ENCODE measurements around the gene HDAC4. TPM values are rescaled to one million over a fixed set of nuclear protein-coding genes. Genes with fewer than 3 reads are reported as not detected.

The HDAC4 gene
- total RNA-seq, 2 experiments from 2014 or later: 22.6 to 24.5 TPM

DNA sequence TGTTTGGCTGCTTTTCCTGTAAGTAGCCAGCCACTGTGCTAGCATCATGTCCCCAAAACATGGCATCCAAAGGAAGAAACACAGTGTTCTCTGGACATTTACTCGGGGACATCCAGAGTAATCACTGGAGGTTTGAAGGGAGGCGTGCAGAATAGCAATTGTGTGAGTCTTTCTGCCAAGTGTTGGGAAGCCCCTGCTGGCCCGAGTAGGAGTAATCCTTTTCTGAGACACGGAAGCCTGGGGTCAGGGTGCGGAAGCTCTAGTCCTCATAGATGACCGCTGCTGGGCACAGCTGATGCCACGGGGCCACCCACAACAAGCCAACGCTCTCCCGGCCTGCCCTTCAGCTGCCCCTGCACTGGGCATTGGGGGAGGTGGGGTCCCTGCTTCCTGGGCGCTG lies 24.8 kb upstream of the HDAC4 start:
- no peaks in the 10 kb centered on the region for H3K4me1 Mint-ChIP-seq (ENCODE audit: low read depth)
- POLR2A ChIA-PET: no interaction called here
- no peak for ATAC-seq
- H3K27me3 Mint-ChIP-seq: peaks cover 2% of the 10 kb centered on the region
- H3K36me3 Mint-ChIP-seq (ENCODE audit: low read depth): no peaks in the 10 kb centered on the region
- DNase-seq: no peak
- TF ChIP-seq CTCF (IDR thresholded peaks at IDR 0.05): no peak
- no peak overlapping the region for H3K4me3 Mint-ChIP-seq
- intact Hi-C loops (cut with micrococcal nuclease): no loop called here
- no peaks in the 10 kb centered on the region for H3K9me3 Mint-ChIP-seq
- H3K27ac Mint-ChIP-seq: no peak overlapping the region
- CTCF ChIA-PET: no interaction called here

DNA sequence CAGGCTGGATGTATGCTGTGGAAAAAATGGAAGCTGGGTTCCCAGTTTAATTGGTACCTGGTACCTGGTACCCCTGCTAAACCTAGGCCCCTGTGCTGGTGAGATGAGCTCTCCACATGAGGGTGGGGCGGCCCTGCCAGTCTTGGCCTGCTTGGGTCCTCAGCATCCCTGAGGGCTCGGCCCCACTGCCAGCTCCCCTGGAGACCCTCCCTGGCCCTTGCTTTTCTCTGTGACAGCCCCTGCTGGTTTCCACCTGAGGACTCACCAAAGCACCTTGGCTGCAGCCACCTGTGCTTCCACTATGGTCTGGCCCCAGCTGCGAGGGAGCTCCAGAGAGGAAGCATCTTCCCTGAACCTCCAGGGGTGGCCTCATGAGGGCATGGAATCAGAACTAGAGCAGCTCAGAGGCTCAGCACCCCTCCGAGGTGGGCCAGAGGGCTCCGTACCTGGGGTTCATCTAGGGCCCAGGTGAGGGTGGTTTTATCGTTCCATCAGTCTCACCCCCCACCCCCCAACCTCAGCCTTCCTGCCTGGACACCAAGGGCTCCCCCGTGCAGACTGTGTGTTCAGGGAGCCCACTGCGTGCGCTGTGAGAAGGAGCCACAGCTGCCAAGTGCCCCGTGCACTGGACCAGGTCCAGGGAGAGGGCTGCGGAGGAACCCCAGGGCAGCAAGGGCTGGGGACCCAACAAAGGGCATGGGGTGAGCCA lies 23.7 kb upstream of the HDAC4 start:
- Mint-ChIP-seq H3K36me3 (ENCODE audit: low read depth) (no peaks in the 10 kb centered on the region), H3K27me3 (peaks cover 6% of the 10 kb centered on the region), H3K9me3 (no peaks in the 10 kb centered on the region), H3K4me3 (no peak overlapping the region), H3K4me1 (ENCODE audit: low read depth) (no peaks in the 10 kb centered on the region), H3K27ac (no peak overlapping the region)
- intact Hi-C loops (cut with micrococcal nuclease): no loop called here
- no peak for TF ChIP-seq CTCF (IDR thresholded peaks at IDR 0.05)
- CTCF ChIA-PET: no interaction called here
- no peak for DNase-seq
- POLR2A ChIA-PET: interaction anchor here (0.7 kb wide), 1 partner anchor 283 kb away, joined by 4 read pairs; no protein-coding TSS in a partner anchor
- ATAC-seq: no peak

DNA sequence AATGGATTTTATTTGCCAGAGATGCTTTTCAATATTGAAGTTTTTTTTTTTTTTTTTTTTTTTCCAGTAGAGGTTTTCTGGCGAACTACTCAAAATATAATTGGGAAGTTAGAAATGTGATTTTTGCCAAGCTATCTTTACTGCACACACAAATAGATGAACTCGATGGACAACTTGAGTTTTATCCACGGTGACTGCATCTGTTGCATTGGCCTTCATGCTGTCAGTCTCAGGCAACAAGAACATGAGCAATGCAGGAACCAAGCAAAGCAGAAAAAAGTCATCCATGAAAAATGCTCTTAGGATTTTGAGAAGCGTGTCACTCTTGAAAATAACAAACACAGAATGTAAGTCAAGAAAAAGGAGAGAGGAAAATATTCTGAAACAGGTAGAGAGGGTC lies 22.7 kb upstream of the HDAC4 start:
- intact Hi-C loops (cut with micrococcal nuclease): no loop called here
- no peak overlapping the region for H3K4me3 Mint-ChIP-seq
- CTCF ChIA-PET: no interaction called here
- no peak for TF ChIP-seq CTCF (IDR thresholded peaks at IDR 0.05)
- DNase-seq (no peak), ATAC-seq (no peak)
- POLR2A ChIA-PET: no interaction called here
- H3K36me3 Mint-ChIP-seq (ENCODE audit: low read depth): no peaks in the 10 kb centered on the region
- H3K9me3 Mint-ChIP-seq: no peaks in the 10 kb centered on the region
- H3K27ac Mint-ChIP-seq: no peak overlapping the region
- no peaks in the 10 kb centered on the region for H3K4me1 Mint-ChIP-seq (ENCODE audit: low read depth)
- peaks cover 7% of the 10 kb centered on the region for H3K27me3 Mint-ChIP-seq

- Mint-ChIP-seq H3K4me1 (ENCODE audit: low read depth) (no peaks in the 10 kb centered on the region), H3K27me3 (peaks cover 7% of the 10 kb centered on the region), H3K36me3 (ENCODE audit: low read depth) (no peaks in the 10 kb centered on the region), H3K27ac (no peak overlapping the region), H3K4me3 (no peak overlapping the region), H3K9me3 (no peaks in the 10 kb centered on the region)
- ChIA-PET CTCF (no interaction called here), POLR2A (no interaction called here)
- intact Hi-C loops (cut with micrococcal nuclease): no loop called here
- DNase-seq: no peak
- ATAC-seq: no peak
- TF ChIP-seq CTCF (IDR thresholded peaks at IDR 0.05): no peak
These were observed 21.0 kb upstream of the HDAC4 start for GRCh38 chr2:239421851-239422250.

DNA sequence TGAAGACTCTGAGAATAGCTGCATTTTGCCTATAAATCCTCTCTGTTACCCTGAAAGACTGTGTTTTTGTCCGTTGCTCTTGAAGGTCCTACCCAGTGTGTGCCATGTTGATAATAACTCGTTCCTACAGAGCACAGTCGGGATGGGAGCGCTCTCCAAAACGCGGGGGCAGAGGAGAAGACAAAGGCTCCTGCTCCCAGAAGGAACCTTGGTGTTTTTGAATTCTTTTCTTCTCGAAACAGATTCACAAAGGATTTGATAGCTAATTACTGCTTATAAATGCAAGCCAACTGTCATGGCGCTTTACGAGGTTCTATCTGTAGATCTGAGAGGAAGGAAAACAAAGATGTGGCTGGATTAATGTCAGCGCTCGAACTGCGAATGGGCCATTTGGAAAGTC lies 19.3 kb upstream of the HDAC4 start:
- CTCF ChIA-PET: no interaction called here
- intact Hi-C loops (cut with micrococcal nuclease): no loop called here
- no peak for DNase-seq
- no peaks in the 10 kb centered on the region for H3K4me1 Mint-ChIP-seq (ENCODE audit: low read depth)
- POLR2A ChIA-PET: interaction anchor here (0.7 kb wide), 1 partner anchor 119 kb away, joined by 3 read pairs; no protein-coding TSS in a partner anchor
- no peak overlapping the region for H3K27ac Mint-ChIP-seq
- no peak overlapping the region for H3K4me3 Mint-ChIP-seq
- ATAC-seq: no peak
- TF ChIP-seq CTCF (IDR thresholded peaks at IDR 0.05): no peak
- no peaks in the 10 kb centered on the region for H3K9me3 Mint-ChIP-seq
- peaks cover 7% of the 10 kb centered on the region for H3K27me3 Mint-ChIP-seq
- no peaks in the 10 kb centered on the region for H3K36me3 Mint-ChIP-seq (ENCODE audit: low read depth)

Data from activated CD8-positive, alpha-beta T cell treated with anti-CD3 and anti-CD28 coated beads for 36 hours (primary cell).